IMR-90 (cell line): ENCODE data around the gene KRT7. TPM values are rescaled to one million over a fixed set of nuclear protein-coding genes. Genes with fewer than 3 reads are reported as not detected.

Source experiments
- ATAC-seq: fragments of 200-7000 bp; cut with Tn5 transposase; 2 replicates; pipeline ENCODE4 v1.9.1; 2020; ENCODE audit warnings: low read depth, mild to moderate bottlenecking, moderate library complexity
- BruUV-seq: library from RNA; stranded (reverse); fragments of 400-500 nt; replicated peaks from 2 replicates; lab custom pipeline; 2021; lab: Mats Ljungman, UMichigan
- CTCF ChIA-PET: fragments of 300-600 bp; formaldehyde crosslinking; extraction: SDS; loops from one replicate; lab custom pipeline; 2021; ENCODE audit warnings: antibody characterized with exemption; lab: Yijun Ruan, JAX
- POLR2A ChIA-PET: fragments of 300-600 bp; sonication (Branson Sonifier 250); formaldehyde crosslinking; loops from one replicate; lab custom pipeline; 2022; ENCODE audit warnings: antibody characterized with exemption; ENCODE audit not compliant: unreplicated experiment; lab: Charles Lee
- DNase-seq: peaks from one replicate; pipeline ENCODE4 v3.0.0; 2013
- H2AFZ ChIP-seq: replicated peaks from 2 replicates; pipeline ENCODE3; 2013; ENCODE audit warnings: low read length, mild to moderate bottlenecking; ENCODE audit not compliant: poor library complexity
- H2AK5ac ChIP-seq: 2 replicates; pipeline ENCODE4 v1.6.1; 2013; ENCODE audit warnings: low read depth, low read length, inconsistent platforms
- H2AK9ac ChIP-seq: replicated peaks from 2 replicates; pipeline ENCODE3; 2013; ENCODE audit warnings: mild to moderate bottlenecking, low read depth, low read length, moderate library complexity; ENCODE audit not compliant: poor library complexity
- H2BK120ac ChIP-seq: 2 replicates; pipeline ENCODE4 v1.6.1; 2013; ENCODE audit warnings: low read depth, low read length, inconsistent platforms
- H2BK15ac ChIP-seq: 3 replicates; pipeline ENCODE4 v1.6.1; 2013; ENCODE audit warnings: low read depth, low read length, inconsistent platforms
- H2BK20ac ChIP-seq: 2 replicates; pipeline ENCODE4 v1.6.1; 2013; ENCODE audit warnings: low read depth, mild to moderate bottlenecking, inconsistent platforms, low read length, moderate library complexity
- H2BK5ac ChIP-seq: 2 replicates; pipeline ENCODE4 v1.6.1; 2013; ENCODE audit warnings: mild to moderate bottlenecking, low read depth, low read length, inconsistent platforms; ENCODE audit not compliant: poor library complexity, severe bottlenecking
- H3K14ac ChIP-seq: replicated peaks from 2 replicates; pipeline ENCODE4 v1.6.1; 2013; ENCODE audit warnings: low read depth, low read length, inconsistent platforms
- H3K18ac ChIP-seq: 2 replicates; pipeline ENCODE4 v1.6.1; 2013; ENCODE audit warnings: low read depth, low read length, control low read depth
- H3K23ac ChIP-seq: 2 replicates; pipeline ENCODE4 v1.6.1; 2013; ENCODE audit warnings: low read depth, low read length, inconsistent platforms
- H3K27ac ChIP-seq: 2 replicates; pipeline ENCODE4 v1.5.1; 2013; ENCODE audit warnings: mild to moderate bottlenecking, control low read depth, low read length; ENCODE audit not compliant: insufficient read depth
- H3K27me3 ChIP-seq: 2 replicates; pipeline ENCODE4 v1.6.1; 2013; ENCODE audit warnings: low read length; ENCODE audit not compliant: control insufficient read depth, insufficient read depth
- H3K36me3 ChIP-seq: 2 replicates; pipeline ENCODE4 v1.6.1; 2013; ENCODE audit warnings: low read length, mixed read lengths; ENCODE audit not compliant: control insufficient read depth, insufficient read depth
- H3K4ac ChIP-seq: 2 replicates; pipeline ENCODE4 v1.6.1; 2013; ENCODE audit warnings: low read depth, low read length, inconsistent platforms
- H3K4me1 ChIP-seq: 2 replicates; pipeline ENCODE4 v1.6.1; 2013; ENCODE audit warnings: low read length, mixed read lengths; ENCODE audit not compliant: control insufficient read depth, insufficient read depth
- H3K4me2 ChIP-seq: 2 replicates; pipeline ENCODE4 v1.6.1; 2013; ENCODE audit warnings: low read depth, mild to moderate bottlenecking, control low read depth, low read length, moderate library complexity
- H3K4me3 ChIP-seq: 2 replicates; pipeline ENCODE4 v1.5.1; 2013; ENCODE audit warnings: low read depth, mild to moderate bottlenecking, control low read depth, low read length, moderate library complexity; ENCODE audit not compliant: insufficient read depth
- H3K56ac ChIP-seq: 2 replicates; pipeline ENCODE4 v1.6.1; 2013; ENCODE audit warnings: low read length, inconsistent platforms; ENCODE audit not compliant: insufficient read depth; ENCODE audit errors: extremely low read depth
- H3K79me1 ChIP-seq, 2 experiments: 2 replicates each; pipeline ENCODE4 v1.6.1; 2013; ENCODE audit warnings: low read length in 2 of 2, inconsistent platforms in 1 of 2, low read depth in 1 of 2
- H3K9ac ChIP-seq: 2 replicates; pipeline ENCODE4 v1.6.1; 2013; ENCODE audit warnings: low read depth, low read length, control low read depth
- H3K9me1 ChIP-seq: 2 replicates; pipeline ENCODE4 v1.6.1; 2013; ENCODE audit warnings: low read length, inconsistent platforms; ENCODE audit not compliant: insufficient read depth
- H3K9me3 ChIP-seq: 2 replicates; pipeline ENCODE4 v1.6.1; 2013; ENCODE audit warnings: low read length; ENCODE audit not compliant: control insufficient read depth, insufficient read depth
- H4K20me1 ChIP-seq: 2 replicates; pipeline ENCODE4 v1.6.1; 2013; ENCODE audit warnings: low read length, inconsistent platforms; ENCODE audit not compliant: insufficient read depth
- H4K5ac ChIP-seq: 2 replicates; pipeline ENCODE4 v1.6.1; 2013; ENCODE audit warnings: mild to moderate bottlenecking, low read depth, low read length, control low read depth
- H4K8ac ChIP-seq, 2 experiments: 2 replicates each; pipeline ENCODE4 v1.6.1; 2013; ENCODE audit warnings: low read depth in 2 of 2, low read length in 2 of 2, control low read depth in 1 of 2, inconsistent platforms in 1 of 2
- H4K91ac ChIP-seq: 2 replicates; pipeline ENCODE4 v1.6.1; 2013; ENCODE audit warnings: low read depth, low read length, inconsistent platforms; ENCODE audit not compliant: insufficient read depth
- BHLHE40 ChIP-seq: fragments of 150-350 bp; IDR thresholded peaks from 2 replicates; pipeline ENCODE4 v1.6.1; 2016; ENCODE audit warnings: mild to moderate bottlenecking, low read depth, low read length
- CEBPB ChIP-seq: IDR thresholded peaks from 2 replicates; pipeline ENCODE4 v1.6.1; 2012; ENCODE audit warnings: low read depth, low read length, improper control_type of control experiment
- CHD1 ChIP-seq: IDR thresholded peaks from 2 replicates; pipeline ENCODE4 v1.6.1; 2012; ENCODE audit warnings: low read depth, low read length, improper control_type of control experiment
- CTCF ChIP-seq: conservative IDR thresholded peaks from 2 replicates; pipeline ENCODE4 v1.5.1; 2012; ENCODE audit warnings: mild to moderate bottlenecking, low read depth, low read length, improper control_type of control experiment
- ELK1 ChIP-seq: fragments of 150-350 bp; IDR thresholded peaks from 2 replicates; pipeline ENCODE4 v1.6.1; 2016; ENCODE audit warnings: low read depth, mild to moderate bottlenecking, low read length, moderate library complexity, borderline replicate concordance
- FOS ChIP-seq: fragments of 150-350 bp; IDR thresholded peaks from 2 replicates; pipeline ENCODE4 v1.6.1; 2016; ENCODE audit warnings: low read depth, low read length
- MAFK ChIP-seq: IDR thresholded peaks from 2 replicates; pipeline ENCODE4 v1.6.1; 2012; ENCODE audit warnings: low read depth, low read length, improper control_type of control experiment
- MAZ ChIP-seq: IDR thresholded peaks from 2 replicates; pipeline ENCODE4 v1.6.1; 2012; ENCODE audit warnings: low read depth, mild to moderate bottlenecking, low read length, improper control_type of control experiment, moderate library complexity, borderline replicate concordance
- MXI1 ChIP-seq: IDR thresholded peaks from 2 replicates; pipeline ENCODE4 v1.6.1; 2012; ENCODE audit warnings: low read depth, mild to moderate bottlenecking, low read length, moderate library complexity, borderline replicate concordance
- NFE2L2 ChIP-seq: fragments of 150-350 bp; IDR thresholded peaks from 2 replicates; pipeline ENCODE4 v1.6.1; 2016; ENCODE audit warnings: low read depth, mild to moderate bottlenecking, low read length
- POLR2A ChIP-seq: IDR thresholded peaks from 2 replicates; pipeline ENCODE4 v1.6.1; 2012; ENCODE audit warnings: mild to moderate bottlenecking, low read depth, low read length
- RAD21 ChIP-seq: IDR thresholded peaks from 2 replicates; pipeline ENCODE4 v1.6.1; 2012; ENCODE audit warnings: low read length, improper control_type of control experiment
- RCOR1 ChIP-seq: IDR thresholded peaks from 2 replicates; pipeline ENCODE4 v1.6.1; 2012; ENCODE audit warnings: mild to moderate bottlenecking, low read length, improper control_type of control experiment; ENCODE audit not compliant: insufficient replicate concordance
- RFX5 ChIP-seq: IDR thresholded peaks from 2 replicates; pipeline ENCODE4 v1.8.0; 2012; ENCODE audit warnings: low read depth, mild to moderate bottlenecking, low read length, moderate library complexity
- SMC3 ChIP-seq: fragments of 150-350 bp; IDR thresholded peaks from 2 replicates; pipeline ENCODE4 v1.6.1; 2016; ENCODE audit warnings: low read depth, mild to moderate bottlenecking, antibody characterized with exemption, low read length, moderate library complexity
- USF2 ChIP-seq: fragments of 150-350 bp; IDR thresholded peaks from 2 replicates; pipeline ENCODE4 v1.6.1; 2017; ENCODE audit warnings: mild to moderate bottlenecking, antibody characterized with exemption, low read length, low read depth
- WGBS, 2 experiments: methylation state at CpG; one replicate each; pipeline versions ENCODE4 v1.1.5 to v1.1.7; 2013; ENCODE audit warnings: missing lambda C conversion rate in 2 of 2; ENCODE audit not compliant: insufficient read length in 1 of 2; ENCODE audit errors: extremely low coverage in 2 of 2; 5-methylcytosine and 5-hydroxymethylcytosine counted together
- dilution Hi-C: fragments of 300-500 bp; cut with HindIII; formaldehyde crosslinking; loops from one replicate; pipeline ENCODE4 v1.14.3; 2018; ENCODE audit warnings: low sequenced_read_pairs; ENCODE audit not compliant: unreplicated experiment
- in situ Hi-C: fragments of 300-500 bp; cut with MboI; formaldehyde crosslinking; loops from 3 replicates; pipeline ENCODE4 v1.14.3; 2019; ENCODE audit warnings: low sequenced_read_pairs, inconsistent platforms, mixed read lengths
- intact Hi-C: fragments of 100-400 bp; cut with micrococcal nuclease; formaldehyde crosslinking; loops from 2 replicates; pipeline ENCODE4 v1.10.0; 2022
- polyA plus RNA-seq, 3 experiments: library from polyadenylated mRNA; depleted of rRNA; stranded (reverse); fragments of >200 nt; gene quantifications; 2 replicates each; pipeline ENCODE4 v1.2.3, GENCODE V29; 2012; ENCODE audit warnings: low replicate concordance in 1 of 3
- total RNA-seq: library from RNA; depleted of rRNA; stranded (reverse); fragments of >200 nt; gene quantifications from 2 replicates; pipeline ENCODE4 v1.2.3, GENCODE V29; 2012

KRT7 gene
- total and polyA plus RNA-seq, 2 of the 4 experiments (the other 2 are of a cell fraction), result 0.54 to 1.7 TPM

- Histone ChIP-seq H3K56ac (no peak overlapping the region), H4K5ac (no peak overlapping the region), H3K27me3 (no peaks in the 10 kb centered on the region), H3K9ac (no peak overlapping the region), H2BK5ac (no peak overlapping the region), H2AK5ac (no peak overlapping the region; the same call in 1 of the 2 replicates), H3K9me3 (no peaks in the 10 kb centered on the region), H3K23ac (no peak overlapping the region), H3K4me2 (no peak overlapping the region), H3K18ac (no peak overlapping the region), H2BK120ac (no peak overlapping the region), H2BK20ac (0 out of 2 replicates have a peak overlapping the region, but pooled peaks have one; percentile 35), H3K14ac (no peak overlapping the region), H2BK15ac (peak overlapping the region; percentile 21; the same call in 1 of the 3 replicates), H2AK9ac (no peak overlapping the region), H3K9me1 (peaks cover 21% of the 10 kb centered on the region), H3K4ac (no peak overlapping the region), H3K27ac (no peak overlapping the region), H3K4me1 (peaks cover 17% of the 10 kb centered on the region), H4K20me1 (no peaks in the 10 kb centered on the region), H3K4me3 (no peak overlapping the region), H4K91ac (peak overlapping the region; percentile 43), H2AFZ (no peak overlapping the region), H4K8ac (no peak overlapping the region), H3K36me3 (no peaks in the 10 kb centered on the region), H3K79me1 (peaks cover 0 to 6% of the 10 kb centered on the region in 2 experiments; a peak in 1 of 4 replicates)
- no peak for DNase-seq
- ChIA-PET POLR2A (no interaction called here), CTCF (no interaction called here)
- no peak for TF ChIP-seq RAD21
- TF ChIP-seq MAFK, result no peak
- TF ChIP-seq SMC3, result no peak
- TF ChIP-seq BHLHE40, result no peak
- TF ChIP-seq RCOR1, result no peak
- TF ChIP-seq NFE2L2, result no peak
- no peak for TF ChIP-seq RFX5
- TF ChIP-seq MAZ, result no peak
- TF ChIP-seq FOS, result no peak
- TF ChIP-seq POLR2A, result no peak
- TF ChIP-seq CTCF, result no peak
- no peak for TF ChIP-seq CHD1
- TF ChIP-seq MXI1, result no peak
- no peak for TF ChIP-seq USF2
- no peak for TF ChIP-seq CEBPB
- no peak for TF ChIP-seq ELK1
- intact Hi-C loops, result no loop called here
- in situ Hi-C loops, result no loop called here
- no CpG with 5 or more reads among the region's 2 CpGs for WGBS, 2 experiments
- dilution Hi-C loops, result no loop called here
- BruUV-seq, result no TSS peak
- no peak for ATAC-seq
Observed at GRCh38 chr12:52239767-52240166, 6.7 kb downstream of the KRT7 start.
